ENCODE results near the gene THRSP. TPM values are rescaled to one million over a fixed set of nuclear protein-coding genes. Genes with fewer than 3 reads are reported as not detected.
"Not testable (repeated sequence)": the region's sequence is repeated elsewhere in the genome, so short reads cannot be mapped to it uniquely, and the experiment has no call there.

THRSP gene
- total RNA-seq, 1 donor from 2014 or later = not detected

DNA sequence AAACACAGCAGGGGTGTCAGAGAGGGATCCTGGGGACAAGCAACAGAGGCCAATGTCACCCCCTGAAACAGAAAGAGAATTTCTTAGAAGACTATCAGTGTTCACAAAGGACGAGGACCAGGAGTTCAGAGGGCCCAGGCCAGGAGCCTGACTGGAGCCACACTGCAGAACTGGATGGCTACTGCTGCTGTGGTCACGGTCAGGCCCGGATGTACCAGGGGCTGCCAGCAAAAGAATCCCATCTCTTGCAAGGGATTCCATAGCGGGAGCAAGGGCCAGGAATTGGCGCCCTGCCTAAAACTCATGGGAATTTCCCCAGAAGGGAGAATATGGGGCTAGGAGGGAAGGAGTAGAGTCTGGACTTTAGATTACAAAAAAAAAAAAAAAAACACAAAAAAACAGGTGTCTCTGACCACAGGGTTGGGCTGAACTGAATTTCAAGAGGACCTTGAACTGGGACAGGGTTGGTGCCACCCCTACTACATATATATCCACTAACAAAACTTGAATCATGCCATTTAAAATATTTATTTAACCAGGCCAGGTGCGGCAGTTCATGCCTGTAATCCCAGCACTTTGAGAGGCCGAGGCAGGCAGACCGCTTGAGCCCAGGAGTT lies 24.9 kb upstream of the THRSP start:
- Histone ChIP-seq H3K4me3 (no peak overlapping the region), H3K27ac (no peak overlapping the region), H3K4me1 (peaks cover 15% of the 10 kb centered on the region), H3K36me3 (no peaks in the 10 kb centered on the region), H3K9me3 (no peaks in the 10 kb centered on the region), H3K27me3 (no peaks in the 10 kb centered on the region)
- intact Hi-C loops (cut with DNase I) = no loop called here
- TF ChIP-seq POLR2AphosphoS5 (IDR thresholded peaks at IDR 0.05; ENCODE audit: insufficient read depth in 1 of 2, low read depth in 1 of 2) (no peak), POLR2A (IDR thresholded peaks at IDR 0.05) (no peak), CTCF (IDR thresholded peaks at IDR 0.05) (no peak)
- no peak for DNase-seq (ENCODE audit: extremely low spot score in 2 of 2)

DNA sequence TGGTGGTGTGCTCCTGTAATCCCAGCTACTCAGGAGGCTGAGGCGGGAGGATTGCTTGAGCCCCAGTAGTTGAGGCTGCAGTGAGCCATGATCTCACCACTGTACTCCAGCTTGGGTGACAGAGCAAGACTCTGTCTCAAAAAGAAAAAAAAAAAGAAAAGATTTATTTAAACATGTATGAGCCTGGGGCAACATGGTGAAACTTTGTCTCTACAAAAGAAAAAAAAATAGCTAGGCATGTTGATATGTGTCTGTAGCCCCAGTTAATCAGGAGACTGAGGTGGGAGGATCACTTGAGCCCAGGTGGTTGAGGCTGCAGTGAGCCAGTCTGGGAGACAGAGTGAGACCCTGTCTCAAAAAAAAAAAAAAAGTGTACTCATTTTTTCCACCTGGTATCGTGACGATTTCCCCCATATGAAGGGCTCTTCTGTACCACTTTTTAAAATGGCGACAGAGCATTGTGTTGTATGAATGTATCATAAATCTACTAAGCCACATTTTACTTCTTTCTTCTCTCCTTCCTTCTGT lies 24.2 kb upstream of the THRSP start:
- Histone ChIP-seq H3K27ac (peak overlapping the region; percentile 3), H3K4me1 (peaks cover 15% of the 10 kb centered on the region), H3K36me3 (no peaks in the 10 kb centered on the region), H3K4me3 (peak overlapping the region in 1 of 2 donors; percentile 11), H3K27me3 (no peaks in the 10 kb centered on the region), H3K9me3 (no peaks in the 10 kb centered on the region)
- TF ChIP-seq POLR2AphosphoS5 (IDR thresholded peaks at IDR 0.05; ENCODE audit: insufficient read depth in 1 of 2, low read depth in 1 of 2) (no peak), POLR2A (IDR thresholded peaks at IDR 0.05) (no peak), CTCF (IDR thresholded peaks at IDR 0.05) (no peak)
- no peak for DNase-seq (ENCODE audit: extremely low spot score in 2 of 2)
- intact Hi-C loops (cut with DNase I) = no loop called here

GRCh38 chr11:78039919-78040671 lies 23.6 kb upstream of the THRSP start:
- Histone ChIP-seq H3K36me3 (no peaks in the 10 kb centered on the region), H3K27me3 (no peaks in the 10 kb centered on the region), H3K9me3 (no peaks in the 10 kb centered on the region), H3K27ac (peak overlapping the region; percentile 3), H3K4me3 (peak overlapping the region in 1 of 2 donors; percentile 11), H3K4me1 (peaks cover 15% of the 10 kb centered on the region)
- DNase-seq (ENCODE audit: extremely low spot score in 2 of 2) = no peak
- intact Hi-C loops (cut with DNase I) = no loop called here
- peak in 1 of 2 donors; percentile 15 for TF ChIP-seq POLR2AphosphoS5 (IDR thresholded peaks at IDR 0.05; ENCODE audit: insufficient read depth in 1 of 2, low read depth in 1 of 2)
- TF ChIP-seq CTCF (IDR thresholded peaks at IDR 0.05) = no peak
- no peak for TF ChIP-seq POLR2A (IDR thresholded peaks at IDR 0.05)

GRCh38 chr11:78040691-78041379 lies 22.8 kb upstream of the THRSP start:
- Histone ChIP-seq H3K9me3 (no peaks in the 10 kb centered on the region), H3K27ac (no peak overlapping the region), H3K27me3 (no peaks in the 10 kb centered on the region), H3K4me1 (peaks cover 15% of the 10 kb centered on the region), H3K36me3 (no peaks in the 10 kb centered on the region), H3K4me3 (no peak overlapping the region)
- intact Hi-C loops (cut with DNase I) = no loop called here
- TF ChIP-seq CTCF (IDR thresholded peaks at IDR 0.05) (no peak), POLR2AphosphoS5 (IDR thresholded peaks at IDR 0.05; ENCODE audit: insufficient read depth in 1 of 2, low read depth in 1 of 2) (no peak), POLR2A (IDR thresholded peaks at IDR 0.05) (no peak)
- no peak for DNase-seq (ENCODE audit: extremely low spot score in 2 of 2)

- H3K36me3 ChIP-seq; H3K9me3 ChIP-seq; H3K27me3 ChIP-seq; DNase-seq (ENCODE audit: extremely low spot score in 2 of 2); H3K27ac ChIP-seq; H3K4me3 ChIP-seq; intact Hi-C loops (cut with DNase I): not testable (repeated sequence)
- H3K4me1 ChIP-seq = peaks cover 15% of the 10 kb centered on the region
Observed at GRCh38 chr11:78041380-78041719, 22.3 kb upstream of the THRSP start.

Data from vagina (tissue), 2 donors.